DMS114 treated with DMSO at 0.1 percent for 48 hours (cell line): ENCODE data around the gene CCL24.
"Not testable (repeated sequence)": the region's sequence is repeated elsewhere in the genome, so short reads cannot be mapped to it uniquely, and the experiment has no call there.

ENCODE experiments used
- DNase-seq: peaks from one replicate; lab custom pipeline; 2025; ENCODE audit not compliant: unreplicated experiment; lab: John Stamatoyannopoulos, UW

CCL24 gene

GRCh38 chr7:75813781-75814236, at the start of gene CCL24:
TSS of gene CCL24 (minus strand) at chr7:75813806. CDS start at chr7:75813715, 91 bp downstream.
- no peak for DNase-seq

GRCh38 chr7:75861636-75862035, 48.0 kb upstream of the CCL24 start:
- DNase-seq, result no peak

GRCh38 chr7:75858410-75858809, 44.8 kb upstream of the CCL24 start:
- no peak for DNase-seq

GRCh38 chr7:75856536-75856935, 42.9 kb upstream of the CCL24 start:
- DNase-seq, result no peak

GRCh38 chr7:75854813-75855345, 41.3 kb upstream of the CCL24 start:
- DNase-seq, result not testable (repeated sequence)

- no peak for DNase-seq
Measured at GRCh38 chr7:75854233-75854632, 40.6 kb upstream of the CCL24 start.

- DNase-seq, result no peak
Measured at GRCh38 chr7:75850235-75850634, 36.6 kb upstream of the CCL24 start.

- no peak for DNase-seq
Measured at GRCh38 chr7:75849573-75849972, 36.0 kb upstream of the CCL24 start.

GRCh38 chr7:75847707-75848106, 34.1 kb upstream of the CCL24 start:
- DNase-seq, result no peak

GRCh38 chr7:75845132-75845531, 31.5 kb upstream of the CCL24 start:
- DNase-seq, result not testable (repeated sequence)

- no peak for DNase-seq
Measured at GRCh38 chr7:75844158-75844557, 30.6 kb upstream of the CCL24 start.

GRCh38 chr7:75843613-75844116, 30.1 kb upstream of the CCL24 start:
- DNase-seq, result no peak

- no peak for DNase-seq
Measured at GRCh38 chr7:75842836-75843446, 29.3 kb upstream of the CCL24 start.

- no peak for DNase-seq
Measured at GRCh38 chr7:75840029-75840428, 26.4 kb upstream of the CCL24 start.

- DNase-seq, result not testable (repeated sequence)
Measured at GRCh38 chr7:75838281-75838930, 24.8 kb upstream of the CCL24 start.

GRCh38 chr7:75836798-75837197, 23.2 kb upstream of the CCL24 start:
- no peak for DNase-seq

GRCh38 chr7:75835688-75836285, 22.2 kb upstream of the CCL24 start:
- DNase-seq, result no peak

- not testable (repeated sequence) for DNase-seq
Measured at GRCh38 chr7:75833662-75834061, 20.1 kb upstream of the CCL24 start.

- no peak for DNase-seq
Measured at GRCh38 chr7:75830978-75831377, 17.4 kb upstream of the CCL24 start.

GRCh38 chr7:75829656-75830055, 16.1 kb upstream of the CCL24 start:
- not testable (repeated sequence) for DNase-seq

GRCh38 chr7:75823198-75823910, 9.7 kb upstream of the CCL24 start:
- DNase-seq, result no peak
